Cardiac fibroblast (primary cell): ENCODE measurements around the gene UST.

Experiments used
- DNase-seq, 2 donors: peaks; one replicate each; pipeline versions ENCODE4 v3.0.0 to v3.0.0-alpha.2; 2010; ENCODE audit warnings: low read depth in 2 of 2
- H3K4me3 ChIP-seq, 2 donors: replicated peaks in 1 of 2; 1 replicate in 1 of 2; 2 replicates in 1 of 2; pipeline ENCODE4 v1.5.1; 2011; ENCODE audit warnings: low read depth in 2 of 2, low read length in 2 of 2, mild to moderate bottlenecking in 2 of 2, moderate library complexity in 1 of 2
- CTCF ChIP-seq: IDR thresholded peaks from one replicate; pipeline ENCODE4 v1.5.1; 2011; ENCODE audit warnings: low read depth, mild to moderate bottlenecking, low read length, inconsistent platforms

The UST gene

GRCh38 chr6:149112976-149113375 lies 366.1 kb downstream of the UST start:
- no peak for TF ChIP-seq CTCF
- no peak overlapping the region for H3K4me3 ChIP-seq
- DNase-seq = no peak

- no peak for DNase-seq
- no peak overlapping the region for H3K4me3 ChIP-seq
- TF ChIP-seq CTCF = no peak
These were observed 367.3 kb downstream of the UST start for GRCh38 chr6:149114167-149114566.

- H3K4me3 ChIP-seq = no peak overlapping the region
- no peak for DNase-seq
- no peak for TF ChIP-seq CTCF
These were observed 372.2 kb downstream of the UST start for GRCh38 chr6:149118737-149119653.

GRCh38 chr6:149122850-149123821 lies 376.3 kb downstream of the UST start:
- TF ChIP-seq CTCF = no peak
- no peak for DNase-seq
- no peak overlapping the region for H3K4me3 ChIP-seq

- no peak for TF ChIP-seq CTCF
- no peak overlapping the region for H3K4me3 ChIP-seq
- no peak for DNase-seq
These were observed 378.5 kb downstream of the UST start for GRCh38 chr6:149125309-149125708.
